Peyer's patch (tissue), 4 donors: ENCODE measurements around the gene DACH1. TPM values are rescaled to one million over a fixed set of nuclear protein-coding genes. Genes with fewer than 3 reads are reported as not detected.

Source experiments
- DNase-seq, 3 donors: peaks; one replicate each; pipeline ENCODE4 v3.0.0-alpha.2; 2017 to 2019
- H3K27ac ChIP-seq, 4 donors: fragments of 200-600 bp; sonication (generic); one replicate each; pipeline ENCODE4 v1.5.1; 2016 to 2019
- H3K27me3 ChIP-seq, 2 donors: fragments of 200-600 bp; sonication (generic); one replicate each; pipeline ENCODE4 v1.5.1; 2019
- H3K36me3 ChIP-seq, 3 donors: fragments of 200-600 bp; sonication (generic); one replicate each; pipeline ENCODE4 v1.5.1; 2016 to 2019
- H3K4me1 ChIP-seq, 4 donors: fragments of 200-600 bp; sonication (generic); one replicate each; pipeline ENCODE4 v1.5.1; 2016 to 2019
- H3K4me3 ChIP-seq, 4 donors: fragments of 200-600 bp; sonication (generic); 1 replicate in 3 of 4; 2 replicates in 1 of 4; pipeline ENCODE4 v1.5.1; 2016 to 2019; ENCODE audit warnings: mild to moderate bottlenecking in 1 of 4
- H3K9me3 ChIP-seq, 4 donors: fragments of 200-600 bp; sonication (generic); one replicate each; pipeline ENCODE4 v1.5.1; 2016 to 2019; ENCODE audit warnings: mild to moderate bottlenecking in 1 of 4
- CTCF ChIP-seq, 6 experiments: fragments of 450-650 bp in 4 of 6; fragments of 200-600 bp in 2 of 6; sonication (generic) in 1 of 6; IDR thresholded peaks; one replicate each; pipeline ENCODE4 v1.5.1; 2017 to 2019; ENCODE audit warnings: antibody characterized with exemption in 6 of 6, mild to moderate bottlenecking in 3 of 6, moderate library complexity in 1 of 6
- POLR2A ChIP-seq, 2 donors: fragments of 450-650 bp; IDR thresholded peaks; one replicate each; pipeline ENCODE4 v1.5.1; 2017; ENCODE audit warnings: antibody characterized with exemption in 2 of 2, mild to moderate bottlenecking in 2 of 2, moderate library complexity in 2 of 2
- total RNA-seq, 4 donors: library from RNA; depleted of rRNA; stranded (reverse); fragments of >200 nt; gene quantifications; one replicate each; pipeline ENCODE4 v1.1.0, GENCODE V29; 2016

The DACH1 gene
- total RNA-seq, 4 donors from 2014 or later, result 15.2 to 63.5 (median 24.4) TPM

- no peak overlapping the region for H3K4me3 ChIP-seq
- no peak for DNase-seq
- no peak for TF ChIP-seq POLR2A (IDR thresholded peaks at IDR 0.05)
- no peaks in the 10 kb centered on the region for H3K27me3 ChIP-seq
- no peaks in the 10 kb centered on the region for H3K36me3 ChIP-seq
- H3K4me1 ChIP-seq, result no peaks in the 10 kb centered on the region
- H3K9me3 ChIP-seq, result no peaks in the 10 kb centered on the region
- no peak overlapping the region for H3K27ac ChIP-seq
These were observed 367.8 kb downstream of the DACH1 start for GRCh38 chr13:71499235-71499634.

- TF ChIP-seq CTCF (IDR thresholded peaks at IDR 0.05), result no peak
- TF ChIP-seq POLR2A (IDR thresholded peaks at IDR 0.05), result no peak
- H3K27me3 ChIP-seq, result no peaks in the 10 kb centered on the region
- H3K27ac ChIP-seq, result no peak overlapping the region
- H3K36me3 ChIP-seq, result no peaks in the 10 kb centered on the region
- H3K4me1 ChIP-seq, result no peaks in the 10 kb centered on the region
- no peak overlapping the region for H3K4me3 ChIP-seq
- H3K9me3 ChIP-seq, result no peaks in the 10 kb centered on the region
- no peak for DNase-seq
These were observed 373.8 kb downstream of the DACH1 start for GRCh38 chr13:71493189-71493588.

GRCh38 chr13:71492346-71492871, 374.6 kb downstream of the DACH1 start:
- no peaks in the 10 kb centered on the region for H3K36me3 ChIP-seq
- H3K9me3 ChIP-seq, result no peaks in the 10 kb centered on the region
- no peaks in the 10 kb centered on the region for H3K27me3 ChIP-seq
- H3K4me3 ChIP-seq, result no peak overlapping the region
- no peaks in the 10 kb centered on the region for H3K4me1 ChIP-seq
- no peak overlapping the region for H3K27ac ChIP-seq
- DNase-seq, result no peak
- TF ChIP-seq CTCF (IDR thresholded peaks at IDR 0.05), result no peak
- TF ChIP-seq POLR2A (IDR thresholded peaks at IDR 0.05), result no peak

- Histone ChIP-seq H3K27me3 (no peaks in the 10 kb centered on the region), H3K27ac (no peak overlapping the region), H3K9me3 (no peaks in the 10 kb centered on the region), H3K36me3 (no peaks in the 10 kb centered on the region), H3K4me3 (no peak overlapping the region), H3K4me1 (no peaks in the 10 kb centered on the region)
- TF ChIP-seq CTCF (IDR thresholded peaks at IDR 0.05), result no peak
- no peak for TF ChIP-seq POLR2A (IDR thresholded peaks at IDR 0.05)
- no peak for DNase-seq
These were observed 376.0 kb downstream of the DACH1 start for GRCh38 chr13:71491010-71491409.

- Histone ChIP-seq H3K9me3 (no peaks in the 10 kb centered on the region), H3K27ac (no peak overlapping the region)
- no peak for DNase-seq
These were observed 378.0 kb downstream of the DACH1 start for GRCh38 chr13:71489041-71489440.

GRCh38 chr13:71488201-71488600, 378.8 kb downstream of the DACH1 start:
- Histone ChIP-seq H3K27me3 (no peaks in the 10 kb centered on the region), H3K4me3 (no peak overlapping the region), H3K4me1 (no peaks in the 10 kb centered on the region), H3K9me3 (no peaks in the 10 kb centered on the region), H3K36me3 (no peaks in the 10 kb centered on the region), H3K27ac (no peak overlapping the region)
- no peak for DNase-seq
- TF ChIP-seq CTCF (IDR thresholded peaks at IDR 0.05), result no peak
- TF ChIP-seq POLR2A (IDR thresholded peaks at IDR 0.05), result no peak

More at GRCh38 chr13:71489041-71489440, 378.0 kb downstream of the DACH1 start:
- no peaks in the 10 kb centered on the region for H3K4me1 ChIP-seq
- H3K4me3 ChIP-seq, result no peak overlapping the region
- TF ChIP-seq CTCF (IDR thresholded peaks at IDR 0.05), result no peak
- TF ChIP-seq POLR2A (IDR thresholded peaks at IDR 0.05), result no peak
- no peaks in the 10 kb centered on the region for H3K36me3 ChIP-seq
- H3K27me3 ChIP-seq, result no peaks in the 10 kb centered on the region
